PFSK-1 (cell line): ENCODE data around the gene PHKA2.

Experiments used
- FOXP2 ChIP-seq: optimal IDR thresholded peaks from 2 replicates; pipeline ENCODE3; 2011; ENCODE audit warnings: borderline replicate concordance, control low read depth, inconsistent platforms; ENCODE audit not compliant: insufficient read depth; ENCODE audit errors: extremely low read length, extremely low read depth
- POLR2AphosphoS5 ChIP-seq: IDR thresholded peaks from 2 replicates; pipeline ENCODE4 v1.6.1; 2012; ENCODE audit warnings: low read depth, mild to moderate bottlenecking, control low read depth, low read length, moderate library complexity
- REST ChIP-seq, 2 experiments: IDR thresholded peaks; 2 replicates each; pipeline versions ENCODE4 v1.6.1 to v1.8.0; 2011 to 2012; ENCODE audit warnings: low read depth in 2 of 2, low read length in 2 of 2, control low read depth in 1 of 2, inconsistent platforms in 1 of 2, mild to moderate bottlenecking in 1 of 2, moderate library complexity in 1 of 2; ENCODE audit not compliant: insufficient read depth in 1 of 2
- SIN3A ChIP-seq: IDR thresholded peaks from 2 replicates; pipeline ENCODE4 v1.6.1; 2012; ENCODE audit warnings: mild to moderate bottlenecking, low read length, moderate library complexity, borderline replicate concordance; ENCODE audit not compliant: insufficient read depth
- TAF1 ChIP-seq: IDR thresholded peaks from 2 replicates; pipeline ENCODE4 v1.6.1; 2012; ENCODE audit warnings: low read length, control low read depth, borderline replicate concordance; ENCODE audit not compliant: insufficient read depth

PHKA2 gene

GRCh38 chrX:18998653-18999052, 14.7 kb upstream of the PHKA2 start:
- TF ChIP-seq TAF1 (no peak), FOXP2 (no peak), REST (IDR thresholded peaks at IDR 0.05; ENCODE audit: insufficient read depth in 1 of 2, low read depth in 2 of 2, low read length in 2 of 2) (no peak), SIN3A (no peak), POLR2AphosphoS5 (no peak)

GRCh38 chrX:18997916-18998315, 14.0 kb upstream of the PHKA2 start:
- no peak for TF ChIP-seq POLR2AphosphoS5
- TF ChIP-seq SIN3A, result no peak
- no peak for TF ChIP-seq FOXP2
- no peak for TF ChIP-seq TAF1
- TF ChIP-seq REST (IDR thresholded peaks at IDR 0.05; ENCODE audit: insufficient read depth in 1 of 2, low read depth in 2 of 2, low read length in 2 of 2), result no peak

- TF ChIP-seq FOXP2, result no peak
- TF ChIP-seq SIN3A, result no peak
- no peak for TF ChIP-seq TAF1
- no peak for TF ChIP-seq POLR2AphosphoS5
- TF ChIP-seq REST (IDR thresholded peaks at IDR 0.05; ENCODE audit: insufficient read depth in 1 of 2, low read depth in 2 of 2, low read length in 2 of 2), result no peak
Observed at GRCh38 chrX:18996536-18996935, 12.6 kb upstream of the PHKA2 start.

GRCh38 chrX:18995221-18995620, 11.3 kb upstream of the PHKA2 start:
- TF ChIP-seq SIN3A (no peak), TAF1 (no peak), REST (IDR thresholded peaks at IDR 0.05; ENCODE audit: insufficient read depth in 1 of 2, low read depth in 2 of 2, low read length in 2 of 2) (no peak), POLR2AphosphoS5 (no peak), FOXP2 (no peak)

GRCh38 chrX:18994713-18995112, 10.8 kb upstream of the PHKA2 start:
- no peak for TF ChIP-seq TAF1
- no peak for TF ChIP-seq POLR2AphosphoS5
- no peak for TF ChIP-seq FOXP2
- no peak for TF ChIP-seq REST (IDR thresholded peaks at IDR 0.05; ENCODE audit: insufficient read depth in 1 of 2, low read depth in 2 of 2, low read length in 2 of 2)
- no peak for TF ChIP-seq SIN3A
